GM21390 (cell line): ENCODE measurements around the gene NDC1.
"Not testable (repeated sequence)": the region's sequence is repeated elsewhere in the genome, so short reads cannot be mapped to it uniquely, and the experiment has no call there.

Experiments
- ATAC-seq: cut with Tn5 transposase; IDR thresholded peaks from one replicate; pipeline ENCODE4 v1.9.1; 2021; ENCODE audit not compliant: unreplicated experiment

Gene NDC1

GRCh38 chr1:53825306-53825705 is 12.8 kb downstream of the NDC1 start:
- no peak for ATAC-seq

- no peak for ATAC-seq
These were observed 15.2 kb downstream of the NDC1 start for GRCh38 chr1:53822931-53823330.

GRCh38 chr1:53821380-53821779 is 16.7 kb downstream of the NDC1 start:
- ATAC-seq = no peak

GRCh38 chr1:53819387-53819786 is 18.7 kb downstream of the NDC1 start:
- ATAC-seq = no peak

DNA sequence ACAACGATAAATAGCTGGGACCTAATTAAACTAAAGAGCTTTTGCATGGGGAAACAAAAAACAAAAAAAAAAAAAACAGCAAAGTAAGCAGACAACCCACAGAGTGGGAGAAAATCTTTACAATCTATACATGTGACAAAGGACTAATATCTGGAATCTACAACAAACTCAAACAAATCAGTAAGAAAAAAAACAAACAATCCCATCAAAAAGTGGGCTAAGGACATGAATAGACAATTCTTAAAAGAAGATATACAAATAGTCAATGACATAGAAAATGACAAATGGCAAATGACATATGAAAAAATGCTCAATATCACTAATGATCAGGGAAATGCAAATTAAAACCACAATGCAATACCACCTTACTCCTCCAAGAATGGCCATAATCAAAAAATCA is 21.5 kb downstream of the NDC1 start:
- ATAC-seq = not testable (repeated sequence)

DNA sequence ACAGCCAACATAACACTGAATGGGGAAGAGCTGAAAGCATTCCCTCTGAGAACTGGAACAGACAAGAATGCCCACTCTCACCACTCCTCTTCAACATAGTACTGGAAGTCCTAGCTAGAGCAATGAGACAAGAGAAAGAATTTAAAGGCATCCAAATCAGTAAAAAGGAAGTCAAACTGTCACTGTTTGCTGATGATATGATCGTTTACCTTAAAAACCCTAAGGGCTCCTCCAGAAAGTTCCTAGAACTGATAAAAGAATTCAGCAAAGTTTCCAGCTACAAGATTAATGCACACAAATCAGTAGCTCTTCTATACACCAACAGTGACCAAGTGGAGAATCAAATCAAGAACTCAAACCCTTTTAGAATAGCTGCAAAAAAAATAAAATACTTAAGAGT is 22.6 kb downstream of the NDC1 start:
- ATAC-seq = not testable (repeated sequence)

GRCh38 chr1:53811414-53811851 is 26.7 kb downstream of the NDC1 start:
- no peak for ATAC-seq

DNA sequence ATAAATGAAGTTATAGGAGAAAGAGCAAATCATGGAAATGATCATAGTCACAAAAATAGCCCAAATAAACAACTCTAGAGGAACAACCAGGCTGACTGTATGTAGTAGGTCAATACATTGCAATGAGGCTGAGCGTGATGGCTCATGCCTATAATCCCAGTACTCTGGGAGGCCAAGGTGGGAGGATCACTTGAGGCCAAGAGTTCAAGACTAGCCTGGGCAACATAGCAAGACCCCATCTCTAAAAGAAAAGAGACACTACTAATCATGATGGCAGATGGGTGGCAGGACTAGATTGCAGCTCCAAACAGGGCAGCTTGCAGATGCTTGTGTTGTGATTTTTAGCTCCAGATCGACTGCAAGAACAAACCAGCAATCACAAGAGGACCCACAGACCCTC is 27.6 kb downstream of the NDC1 start:
- no peak for ATAC-seq

DNA sequence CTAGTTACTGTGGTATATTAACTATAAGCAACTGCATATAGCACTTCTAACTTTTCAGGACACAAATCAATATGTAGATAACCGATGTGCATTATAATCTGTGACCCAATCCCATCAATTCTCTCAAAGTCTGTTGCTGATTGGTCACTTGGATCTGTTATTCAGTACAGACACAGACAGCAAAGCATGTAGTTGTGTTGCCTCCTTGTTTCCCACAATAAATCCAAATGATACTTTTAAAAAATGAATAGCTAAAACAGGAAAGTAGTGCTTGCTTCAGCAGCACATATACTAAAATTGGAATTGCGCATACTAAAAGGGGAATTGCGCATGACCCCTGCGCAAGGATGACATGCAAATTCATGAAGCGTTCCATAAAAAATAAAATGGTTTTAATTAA is 28.1 kb downstream of the NDC1 start:
- ATAC-seq = no peak

DNA sequence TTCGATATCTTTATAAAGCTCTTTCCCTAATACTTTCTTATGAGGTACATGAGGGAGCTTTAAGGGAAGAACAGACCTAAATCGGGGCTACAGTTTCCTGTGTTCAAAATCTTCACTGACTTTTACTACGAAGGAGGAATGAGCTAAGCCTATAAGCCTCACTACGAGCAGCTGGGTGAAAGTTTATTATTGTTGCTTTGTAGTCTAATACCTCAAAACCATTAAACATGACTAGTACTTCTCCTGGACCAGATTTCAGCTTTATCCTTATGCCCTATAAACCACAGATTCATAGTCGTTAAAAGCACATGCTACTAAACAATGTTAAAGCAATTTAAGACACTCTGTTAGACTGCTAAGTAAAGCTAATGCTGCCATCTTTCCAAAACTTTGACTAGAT is 30.2 kb downstream of the NDC1 start:
- no peak for ATAC-seq

GRCh38 chr1:53804791-53805505 is 33.1 kb downstream of the NDC1 start:
- ATAC-seq = no peak

- ATAC-seq = no peak
These were observed 33.9 kb downstream of the NDC1 start for GRCh38 chr1:53804181-53804580.

GRCh38 chr1:53800621-53801020 is 37.5 kb downstream of the NDC1 start:
- no peak for ATAC-seq

DNA sequence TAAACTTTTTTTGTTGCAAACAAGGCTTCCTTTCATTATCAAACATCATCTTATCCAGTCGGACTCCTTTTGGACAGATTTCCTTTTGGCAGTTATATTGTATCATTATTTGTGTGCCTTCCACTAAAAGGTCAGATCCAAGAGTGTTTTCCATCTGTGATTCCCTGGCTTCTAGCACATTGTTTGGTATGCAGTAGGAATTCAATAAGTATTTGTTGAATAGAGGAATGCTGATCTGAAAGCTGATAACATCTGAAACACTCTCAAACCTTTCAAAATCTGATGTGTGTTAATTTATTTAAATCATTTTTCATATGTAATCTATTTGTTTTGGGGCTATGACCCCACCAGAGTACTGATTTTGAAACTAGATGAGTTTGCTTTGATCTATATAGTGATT is 39.0 kb downstream of the NDC1 start:
- ATAC-seq = no peak

- no peak for ATAC-seq
These were observed 45.3 kb downstream of the NDC1 start for GRCh38 chr1:53792806-53793205.

GRCh38 chr1:53787655-53788054 is 50.4 kb downstream of the NDC1 start:
- ATAC-seq = no peak

DNA sequence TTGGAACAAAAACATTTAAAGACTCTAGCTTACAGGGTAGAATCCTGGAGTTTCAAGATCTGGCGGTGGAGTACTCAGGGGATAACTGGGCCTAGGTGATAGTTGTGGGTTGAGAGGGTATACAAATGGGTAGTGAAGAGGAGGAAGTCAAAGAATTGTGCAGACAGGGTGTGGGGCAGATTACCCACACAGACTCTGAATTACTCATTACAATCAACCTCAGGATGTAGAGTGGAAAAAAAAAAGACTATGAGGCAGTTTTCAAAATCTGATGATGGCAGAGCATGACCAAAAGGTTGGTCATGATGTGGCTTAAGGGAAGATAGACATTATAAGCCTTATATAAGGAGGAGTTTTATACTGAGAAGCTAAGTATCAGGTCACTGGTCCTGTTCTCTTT is 55.0 kb downstream of the NDC1 start:
- no peak for ATAC-seq

DNA sequence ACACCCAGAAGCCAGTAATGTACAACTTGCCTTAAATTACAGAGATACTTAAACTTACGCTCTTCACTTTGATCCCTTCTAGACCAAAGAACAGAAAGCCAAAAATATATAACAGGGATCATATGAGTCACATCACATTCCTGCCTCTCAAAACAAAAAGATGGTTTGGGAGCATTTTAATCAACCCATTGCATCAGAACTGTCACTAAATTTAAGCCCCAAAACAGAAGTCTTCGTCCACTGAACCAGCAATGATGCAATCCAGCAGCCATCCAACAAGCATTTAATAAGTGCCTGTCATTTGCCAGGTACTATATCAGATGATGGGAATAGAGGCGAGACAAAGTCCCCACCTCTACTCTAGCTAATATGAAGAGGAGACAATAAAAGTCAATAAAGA is 56.4 kb downstream of the NDC1 start:
- no peak for ATAC-seq

- no peak for ATAC-seq
These were observed 60.8 kb downstream of the NDC1 start for GRCh38 chr1:53777272-53777671.

GRCh38 chr1:53771648-53772047 is 66.4 kb downstream of the NDC1 start:
- no peak for ATAC-seq

DNA sequence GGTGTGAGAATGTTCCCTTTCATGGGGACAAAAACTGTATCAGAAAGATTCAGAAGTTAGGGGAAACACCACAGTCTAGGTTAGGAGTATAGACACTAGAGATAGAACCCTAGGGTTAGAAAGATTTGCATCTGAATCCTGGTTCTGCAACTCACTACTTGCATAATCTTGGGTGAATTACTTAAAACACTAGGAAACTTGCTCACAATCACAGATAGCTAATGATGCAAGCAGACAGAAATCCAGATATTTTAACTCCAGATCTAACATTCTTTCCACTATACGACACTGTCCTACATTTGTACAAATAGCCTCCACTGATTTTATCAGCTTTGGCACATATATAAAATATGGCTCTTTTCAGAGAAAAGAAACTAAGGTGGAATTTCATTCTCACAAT is 68.3 kb downstream of the NDC1 start:
- no peak for ATAC-seq

GRCh38 chr1:53769184-53769583 is 68.9 kb downstream of the NDC1 start:
- no peak for ATAC-seq

GRCh38 chr1:53766831-53767405 is 71.2 kb downstream of the NDC1 start:
- no peak for ATAC-seq
